Mesothelial cell of epicardium (in vitro differentiated cells): ENCODE results near the gene ETNK2. TPM values are rescaled to one million over a fixed set of nuclear protein-coding genes. Genes with fewer than 3 reads are reported as not detected.
"Not testable (repeated sequence)": the region's sequence is repeated elsewhere in the genome, so short reads cannot be mapped to it uniquely, and the experiment has no call there.

Experiments used
- DNase-seq, 2 experiments: peaks; one replicate each; pipeline ENCODE4 v3.0.0; 2021; ENCODE audit warnings: low spot score in 2 of 2; ENCODE audit not compliant: unreplicated experiment in 2 of 2
- H3K27ac Mint-ChIP-seq: 2 replicates; pipeline ENCODE4 v1.8.0; 2021; ENCODE audit warnings: mixed read lengths
- H3K27me3 Mint-ChIP-seq: 2 replicates; pipeline ENCODE4 v1.8.0; 2021; ENCODE audit warnings: low read depth, mixed read lengths
- H3K36me3 Mint-ChIP-seq: 2 replicates; pipeline ENCODE4 v1.8.0; 2021; ENCODE audit warnings: mixed read lengths
- H3K4me1 Mint-ChIP-seq: 2 replicates; pipeline ENCODE4 v1.8.0; 2021; ENCODE audit warnings: mixed read lengths
- H3K4me3 Mint-ChIP-seq: 2 replicates; pipeline ENCODE4 v1.8.0; 2021; ENCODE audit warnings: mild to moderate bottlenecking, moderate library complexity, mixed read lengths
- H3K9me3 Mint-ChIP-seq: 2 replicates; pipeline ENCODE4 v1.8.0; 2021; ENCODE audit warnings: mixed read lengths
- total RNA-seq: library from RNA; stranded (reverse); gene quantifications from 3 replicates; pipeline ENCODE4 v1.2.1, GENCODE V29; 2021
- TF ChIP-seq, protein P1 (sequence below): fragments of 200-600 bp; sonication (generic); IDR thresholded peaks from one replicate; pipeline ENCODE4 v1.5.0; 2021; ENCODE audit warnings: antibody characterized with exemption; ENCODE audit not compliant: unreplicated experiment

The ETNK2 gene
- total RNA-seq, 1 donor from 2014 or later = 19.2 TPM

DNA sequence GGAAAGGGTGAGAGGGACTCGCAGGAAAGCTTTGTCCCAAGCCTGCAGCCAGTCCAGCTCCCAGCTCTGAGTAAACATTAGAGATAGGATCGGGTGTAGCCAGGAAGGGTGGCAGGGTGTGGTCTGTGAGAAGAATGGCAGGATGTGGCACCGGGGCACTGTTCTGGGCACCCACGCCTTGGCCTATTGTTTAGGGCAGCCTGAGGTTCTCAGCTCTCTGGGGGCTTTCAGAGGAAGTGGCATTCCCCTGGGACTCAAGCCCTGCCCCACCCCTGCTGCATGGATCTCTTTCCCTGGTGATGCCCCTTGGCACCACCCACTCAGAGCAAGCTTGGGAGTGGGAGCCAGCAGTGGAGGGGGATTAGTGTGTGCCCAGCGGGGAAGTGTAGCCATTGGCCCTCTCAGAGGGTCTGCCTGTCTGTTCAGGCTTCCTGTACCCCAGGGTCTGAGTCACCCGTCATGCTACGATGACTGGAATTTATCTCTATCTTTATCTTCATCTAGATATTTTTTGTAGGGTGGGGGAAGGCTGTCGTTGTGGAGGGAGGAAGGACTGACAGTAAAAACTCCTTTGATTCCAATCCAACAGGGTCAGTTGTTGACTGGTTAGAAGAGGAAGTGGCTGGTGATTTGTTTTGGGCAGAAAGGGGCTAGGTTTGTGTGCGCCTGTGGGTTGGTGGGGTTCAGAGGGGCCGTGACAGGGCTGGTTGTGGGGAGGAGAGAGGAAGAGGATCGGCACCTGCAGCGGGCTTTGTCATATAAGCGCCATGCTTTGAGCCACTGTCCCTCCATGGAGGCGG is 47.3 kb downstream of the ETNK2 start:
- Mint-ChIP-seq H3K4me1 (peaks cover 33% of the 10 kb centered on the region), H3K4me3 (no peak overlapping the region), H3K27ac (peak overlapping the region; percentile 79), H3K36me3 (no peaks in the 10 kb centered on the region), H3K9me3 (no peaks in the 10 kb centered on the region), H3K27me3 (no peaks in the 10 kb centered on the region)
- DNase-seq = no peak
- TF ChIP-seq, protein P1, sequence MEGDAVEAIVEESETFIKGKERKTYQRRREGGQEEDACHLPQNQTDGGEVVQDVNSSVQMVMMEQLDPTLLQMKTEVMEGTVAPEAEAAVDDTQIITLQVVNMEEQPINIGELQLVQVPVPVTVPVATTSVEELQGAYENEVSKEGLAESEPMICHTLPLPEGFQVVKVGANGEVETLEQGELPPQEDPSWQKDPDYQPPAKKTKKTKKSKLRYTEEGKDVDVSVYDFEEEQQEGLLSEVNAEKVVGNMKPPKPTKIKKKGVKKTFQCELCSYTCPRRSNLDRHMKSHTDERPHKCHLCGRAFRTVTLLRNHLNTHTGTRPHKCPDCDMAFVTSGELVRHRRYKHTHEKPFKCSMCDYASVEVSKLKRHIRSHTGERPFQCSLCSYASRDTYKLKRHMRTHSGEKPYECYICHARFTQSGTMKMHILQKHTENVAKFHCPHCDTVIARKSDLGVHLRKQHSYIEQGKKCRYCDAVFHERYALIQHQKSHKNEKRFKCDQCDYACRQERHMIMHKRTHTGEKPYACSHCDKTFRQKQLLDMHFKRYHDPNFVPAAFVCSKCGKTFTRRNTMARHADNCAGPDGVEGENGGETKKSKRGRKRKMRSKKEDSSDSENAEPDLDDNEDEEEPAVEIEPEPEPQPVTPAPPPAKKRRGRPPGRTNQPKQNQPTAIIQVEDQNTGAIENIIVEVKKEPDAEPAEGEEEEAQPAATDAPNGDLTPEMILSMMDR = no peak

DNA sequence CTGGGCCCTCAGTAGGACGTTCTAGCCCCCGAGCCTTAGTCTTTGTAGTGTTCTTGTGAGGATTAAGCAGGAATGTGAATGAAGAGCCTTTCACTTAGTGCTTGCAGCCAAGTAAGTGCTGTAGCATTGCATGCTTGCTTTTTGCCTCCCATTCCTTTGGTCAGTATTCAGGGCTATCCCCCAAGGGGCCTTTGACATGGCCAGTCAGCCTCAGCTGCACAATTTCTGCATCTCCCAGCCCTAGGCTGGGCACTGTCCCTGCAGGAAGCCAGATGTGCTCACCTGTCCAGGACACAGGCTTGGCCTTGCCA is 48.5 kb downstream of the ETNK2 start:
- Mint-ChIP-seq H3K9me3 (no peaks in the 10 kb centered on the region), H3K36me3 (no peaks in the 10 kb centered on the region), H3K4me3 (no peak overlapping the region), H3K27ac (no peak overlapping the region), H3K4me1 (peaks cover 24% of the 10 kb centered on the region), H3K27me3 (no peaks in the 10 kb centered on the region)
- TF ChIP-seq, protein P1 = no peak
- DNase-seq = no peak

DNA sequence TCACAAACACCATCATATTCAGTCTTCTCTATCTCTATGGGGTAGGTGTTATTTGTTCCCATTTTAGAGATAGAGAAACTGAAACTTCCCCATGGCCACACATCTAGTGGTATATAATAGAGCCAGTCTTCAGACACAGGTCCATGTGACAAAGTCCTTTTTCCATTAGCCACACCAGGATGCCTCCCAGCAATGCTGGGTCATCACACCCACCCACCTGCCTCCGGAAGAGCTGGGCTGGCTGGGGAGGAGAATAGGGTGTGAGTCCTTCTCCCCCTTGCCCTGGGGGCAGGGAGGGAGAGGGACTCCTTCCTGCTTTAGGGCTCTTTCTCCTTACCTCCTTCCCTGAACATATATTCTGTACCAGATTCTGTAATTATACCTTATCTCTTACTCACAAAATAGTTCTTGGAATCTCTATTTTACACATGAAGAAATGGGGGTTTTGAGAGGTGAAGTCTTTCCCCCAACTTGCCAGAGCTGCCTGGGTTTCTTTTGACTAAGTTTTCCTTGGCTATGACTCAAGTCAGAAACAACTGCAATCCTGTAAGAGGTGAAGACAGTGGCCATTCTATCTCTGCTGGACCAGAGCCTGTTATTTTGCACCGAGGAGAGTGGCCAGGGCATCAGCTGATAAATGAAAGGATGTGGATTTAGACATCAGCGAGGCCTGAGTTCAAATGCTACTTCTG is 49.0 kb downstream of the ETNK2 start:
- TF ChIP-seq, protein P1 = no peak
- Mint-ChIP-seq H3K27ac (peak overlapping the region; percentile 36), H3K36me3 (no peaks in the 10 kb centered on the region), H3K4me1 (peaks cover 21% of the 10 kb centered on the region), H3K4me3 (no peak overlapping the region), H3K27me3 (no peaks in the 10 kb centered on the region), H3K9me3 (no peaks in the 10 kb centered on the region)
- DNase-seq = no peak

DNA sequence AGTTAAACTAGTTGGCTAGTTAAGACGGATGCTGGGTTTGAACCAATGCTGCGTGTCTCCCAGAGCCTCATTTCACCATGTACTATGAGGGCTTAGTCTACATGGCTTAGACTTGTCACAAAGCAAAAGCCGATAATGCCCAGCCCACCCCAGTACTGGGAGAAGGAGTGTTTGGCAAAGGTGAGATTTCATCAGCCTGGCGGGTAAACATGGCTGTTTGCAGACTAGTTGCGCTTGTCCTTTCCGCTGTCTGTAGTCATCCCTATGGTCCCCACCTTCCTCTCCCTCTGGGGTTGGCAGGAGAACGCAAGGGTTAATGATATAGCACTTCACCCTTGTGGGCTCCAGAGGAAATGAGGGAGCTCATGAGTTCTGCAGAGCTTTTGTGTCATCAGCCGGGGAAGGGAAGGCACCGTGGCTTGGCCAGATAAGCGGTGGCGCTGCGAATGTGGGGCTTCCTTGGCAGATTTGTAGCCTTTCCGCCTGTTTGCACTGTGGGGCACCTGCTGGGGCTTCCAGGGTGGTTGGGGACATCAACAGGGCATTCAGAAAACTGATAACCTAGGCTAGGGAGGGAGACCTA is 49.7 kb downstream of the ETNK2 start:
- no peaks in the 10 kb centered on the region for H3K36me3 Mint-ChIP-seq
- DNase-seq = no peak
- H3K4me1 Mint-ChIP-seq = peaks cover 21% of the 10 kb centered on the region
- H3K4me3 Mint-ChIP-seq = no peak overlapping the region
- peak overlapping the region; percentile 51 for H3K27ac Mint-ChIP-seq
- H3K9me3 Mint-ChIP-seq = no peaks in the 10 kb centered on the region
- TF ChIP-seq, protein P1 = no peak
- no peaks in the 10 kb centered on the region for H3K27me3 Mint-ChIP-seq

DNA sequence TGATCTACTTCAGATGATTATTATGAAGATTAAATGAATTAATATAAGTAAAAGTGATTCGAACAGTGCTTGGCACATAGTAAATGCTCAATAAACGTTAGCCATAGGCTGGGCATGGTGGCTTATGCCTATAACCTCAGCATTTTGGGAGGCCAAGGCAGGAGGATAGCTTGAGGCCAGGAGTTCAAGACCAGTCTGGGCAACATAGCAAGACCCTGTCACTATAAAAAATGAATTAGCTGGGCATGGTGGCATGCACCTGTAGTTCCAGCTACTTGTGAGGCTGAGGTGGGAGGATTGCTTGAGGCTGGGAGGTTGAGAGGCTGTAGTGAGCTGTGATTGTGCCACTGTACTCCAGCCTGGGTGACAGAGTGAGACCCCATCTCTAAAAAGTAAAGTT is 52.1 kb downstream of the ETNK2 start:
- H3K4me1 Mint-ChIP-seq = peaks cover 28% of the 10 kb centered on the region
- not testable (repeated sequence) for H3K9me3 Mint-ChIP-seq, H3K4me3 Mint-ChIP-seq

DNA sequence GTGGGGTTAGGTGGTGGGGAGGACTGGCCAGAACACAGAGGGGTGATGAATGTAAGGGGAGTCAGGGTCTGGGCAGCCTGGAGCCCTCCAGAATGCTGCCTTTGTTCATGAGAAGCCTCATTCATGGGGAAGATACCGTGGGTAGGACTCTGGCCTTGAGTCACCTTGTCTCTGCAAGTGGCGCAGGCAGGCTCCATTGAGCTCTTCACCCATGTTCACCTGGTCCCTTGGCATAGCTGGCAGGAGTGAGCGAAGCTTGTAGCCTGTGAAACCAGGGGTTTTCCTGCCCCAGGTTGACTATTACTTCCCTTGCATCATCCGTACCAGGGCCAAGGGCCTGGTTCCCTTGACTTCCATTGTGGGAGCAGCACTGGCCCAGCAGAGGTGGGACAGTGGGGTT is 53.2 kb downstream of the ETNK2 start:
- Mint-ChIP-seq H3K27me3 (no peaks in the 10 kb centered on the region), H3K27ac (no peak overlapping the region), H3K4me3 (no peak overlapping the region), H3K36me3 (no peaks in the 10 kb centered on the region), H3K9me3 (no peaks in the 10 kb centered on the region), H3K4me1 (peaks cover 32% of the 10 kb centered on the region)
- no peak for DNase-seq
- TF ChIP-seq, protein P1 = no peak

More for the DNA sequence above, 52.1 kb downstream of the ETNK2 start:
- DNase-seq, H3K27ac Mint-ChIP-seq, H3K27me3 Mint-ChIP-seq, H3K36me3 Mint-ChIP-seq: not testable (repeated sequence)
